PC-9 (cell line): Measurements from ENCODE around the gene AXIN2. TPM values are rescaled to one million over a fixed set of nuclear protein-coding genes. Genes with fewer than 3 reads are reported as not detected.
A peak's percentile ranks its signal among the peaks of the same experiment; 100 is the strongest.

Source experiments
- BruUV-seq: library from RNA; stranded (reverse); fragments of 400-500 nt; replicated peaks from 2 replicates; lab custom pipeline; 2021; lab: Mats Ljungman, UMichigan
- CTCF ChIA-PET: fragments of 300-600 bp; sonication (Branson Sonifier 250); formaldehyde crosslinking; loops from one replicate; lab custom pipeline; 2022; ENCODE audit warnings: antibody characterized with exemption; lab: Charles Lee
- POLR2A ChIA-PET: fragments of 300-600 bp; sonication (Branson Sonifier 250); formaldehyde crosslinking; loops from one replicate; lab custom pipeline; 2022; ENCODE audit warnings: antibody characterized with exemption; ENCODE audit not compliant: unreplicated experiment; lab: Charles Lee
- DNase-seq, 2 experiments: peaks; one replicate each; pipeline versions ENCODE4 v3.0.0 to v3.0.0-alpha.2; 2015 to 2022; ENCODE audit warnings: mixed read lengths in 1 of 2
- H2AFZ ChIP-seq: fragments of 200-600 bp; sonication (generic); 2 replicates; pipeline ENCODE4 v1.8.1; 2017; ENCODE audit warnings: antibody characterized with exemption
- H3F3A ChIP-seq: fragments of 200-600 bp; sonication (generic); 2 replicates; pipeline ENCODE4 v1.8.1; 2017; ENCODE audit warnings: antibody characterized with exemption, mild to moderate bottlenecking, low read depth; ENCODE audit not compliant: insufficient read depth
- H3K27ac ChIP-seq: fragments of 200-600 bp; sonication (generic); 2 replicates; pipeline ENCODE4 v1.6.1; 2016; ENCODE audit warnings: mixed run types
- H3K27me3 ChIP-seq: fragments of 200-600 bp; sonication (generic); 2 replicates; pipeline ENCODE4 v1.6.1; 2016; ENCODE audit warnings: low read depth, mixed run types; ENCODE audit not compliant: insufficient read depth
- H3K36me3 ChIP-seq: fragments of 200-600 bp; sonication (generic); 2 replicates; pipeline ENCODE4 v1.6.1; 2016; ENCODE audit warnings: low read depth, mixed run types
- H3K4me1 ChIP-seq: fragments of 200-600 bp; sonication (generic); replicated peaks from 2 replicates; pipeline ENCODE4 v1.6.1; 2016; ENCODE audit warnings: mixed run types; ENCODE audit not compliant: insufficient read depth
- H3K4me2 ChIP-seq: fragments of 200-600 bp; sonication (generic); 2 replicates; pipeline ENCODE4 v1.6.1; 2017; ENCODE audit warnings: mixed run types
- H3K4me3 ChIP-seq: fragments of 200-600 bp; sonication (generic); 2 replicates; pipeline ENCODE4 v1.6.1; 2016; ENCODE audit warnings: mixed run types
- H3K79me2 ChIP-seq: fragments of 200-600 bp; sonication (generic); 2 replicates; pipeline ENCODE4 v1.6.1; 2017; ENCODE audit warnings: low read depth, mixed run types
- H3K9me2 ChIP-seq: fragments of 200-600 bp; sonication (generic); 2 replicates; pipeline ENCODE4 v1.8.1; 2017; ENCODE audit warnings: mild to moderate bottlenecking; ENCODE audit not compliant: insufficient read depth
- H3K9me3 ChIP-seq: fragments of 200-600 bp; sonication (generic); 2 replicates; pipeline ENCODE4 v1.8.1; 2016; ENCODE audit warnings: low read depth; ENCODE audit not compliant: insufficient read depth
- H4K20me1 ChIP-seq: fragments of 200-600 bp; sonication (generic); 2 replicates; pipeline ENCODE4 v1.8.1; 2017; ENCODE audit not compliant: insufficient read depth
- EZH2 ChIP-seq: fragments of 200-600 bp; sonication (generic); IDR thresholded peaks from 2 replicates; pipeline ENCODE4 v1.8.0; 2017; ENCODE audit warnings: antibody characterized with exemption, low read depth
- intact Hi-C: fragments of 100-400 bp; cut with micrococcal nuclease; formaldehyde crosslinking; loops from one replicate; pipeline ENCODE4 v1.10.0; 2022; ENCODE audit not compliant: unreplicated experiment
- total RNA-seq: library from RNA; stranded (reverse); gene quantifications from 2 replicates; pipeline ENCODE4 v1.2.3, GENCODE V29; 2021
- TF ChIP-seq, protein P1 (sequence below): fragments of 200-600 bp; sonication (generic); conservative IDR thresholded peaks from 2 replicates; pipeline ENCODE4 v1.6.1; 2017; ENCODE audit warnings: mixed run types, antibody characterized with exemption, mild to moderate bottlenecking, moderate library complexity

AXIN2 gene
- total RNA-seq, 1 experiment from 2014 or later = 0.24 TPM

DNA sequence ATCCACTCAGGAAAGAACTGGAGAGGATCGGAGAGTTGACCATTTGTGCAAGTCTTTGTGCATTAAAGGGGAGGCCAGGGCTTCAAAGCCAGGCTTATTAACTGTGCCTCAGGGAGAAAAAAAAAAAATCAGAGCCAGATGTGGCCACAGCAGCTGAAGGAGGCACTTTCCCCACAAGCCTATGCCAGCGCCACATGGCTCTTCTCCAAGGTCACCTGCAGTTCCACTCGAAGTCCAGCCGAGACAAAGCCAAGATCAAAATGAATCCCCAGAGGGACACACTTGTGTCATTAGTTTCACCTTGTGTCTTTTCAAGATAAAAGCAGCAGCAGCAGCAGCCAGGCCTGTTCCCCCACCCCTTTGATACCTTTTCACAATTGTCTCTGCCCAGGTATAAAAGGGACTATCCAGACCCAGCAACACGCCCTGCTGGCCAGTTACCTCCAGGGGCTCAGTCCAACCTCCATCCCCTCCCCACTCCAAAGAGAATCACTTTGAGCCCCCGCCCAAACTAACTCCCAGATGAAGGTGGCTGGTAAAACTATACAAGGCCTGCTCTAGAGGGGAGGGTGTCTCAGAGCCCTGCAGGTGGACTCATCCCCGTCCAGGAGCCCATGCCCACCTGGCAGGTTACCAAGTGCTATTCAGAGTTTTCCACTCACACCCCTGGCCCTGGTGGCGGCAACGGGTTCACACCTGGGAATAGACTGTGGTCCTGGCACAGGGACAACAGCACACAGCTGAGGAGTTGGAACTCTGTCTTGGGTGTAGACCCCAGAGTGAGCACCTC is 29.2 kb downstream of the AXIN2 start:
- no peak overlapping the region for H3K4me2 ChIP-seq

DNA sequence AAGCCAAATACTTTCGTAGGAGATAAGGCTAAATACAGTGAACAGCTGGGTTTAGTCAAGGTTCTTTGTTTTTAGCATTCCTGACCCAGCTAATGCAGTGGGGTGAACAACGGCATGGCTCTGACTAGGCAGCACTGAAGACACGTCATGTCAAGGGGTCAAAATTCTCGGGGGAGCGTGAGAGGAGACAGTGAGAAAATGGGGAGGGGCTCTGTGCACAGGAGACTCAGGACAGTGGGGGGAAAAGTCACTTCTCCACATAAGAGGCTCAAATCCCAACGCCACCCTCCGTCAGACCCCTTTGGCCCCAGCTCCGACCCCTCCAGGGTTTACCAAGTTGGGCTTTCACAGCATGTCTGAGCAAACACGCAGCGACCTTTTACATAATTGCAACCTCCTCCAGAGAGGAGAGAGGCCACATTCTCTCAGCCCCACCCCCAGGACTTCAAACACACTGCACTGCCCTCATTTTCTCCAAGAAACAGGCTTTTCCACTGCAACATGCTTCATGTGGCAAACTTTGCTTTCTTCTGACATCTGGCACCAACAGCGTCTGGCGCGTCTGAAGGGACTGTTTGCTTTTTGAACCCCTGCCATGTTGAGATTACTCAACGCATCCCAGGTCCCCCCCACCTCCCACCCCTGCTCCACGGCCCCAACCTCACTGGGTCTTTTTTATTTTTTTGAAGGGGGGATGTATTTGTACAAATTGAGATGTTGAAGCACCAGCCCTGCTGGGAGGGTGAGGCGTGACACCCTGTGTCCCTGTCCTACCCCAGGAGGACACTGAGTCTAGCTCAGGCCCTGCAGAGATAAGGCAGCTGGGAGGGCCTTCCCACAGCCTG is 30.0 kb downstream of the AXIN2 start:
- Histone ChIP-seq H3K27ac (no peak overlapping the region), H3K4me2 (no peak overlapping the region), H3K79me2 (no peaks in the 10 kb centered on the region), H3K9me3 (no peaks in the 10 kb centered on the region), H3K9me2 (no peaks in the 10 kb centered on the region), H3K27me3 (no peaks in the 10 kb centered on the region), H2AFZ (no peak overlapping the region), H3F3A (no peaks in the 10 kb centered on the region), H3K4me3 (no peak overlapping the region), H3K36me3 (no peaks in the 10 kb centered on the region), H4K20me1 (no peaks in the 10 kb centered on the region), H3K4me1 (peaks cover 7% of the 10 kb centered on the region; the same call in 1 of the 2 replicates)
- intact Hi-C loops = no loop called here
- POLR2A ChIA-PET = interaction anchor here (0.7 kb wide), 1 partner anchor 27 kb away, joined by 3 read pairs; no protein-coding TSS in a partner anchor
- no TSS peak for BruUV-seq
- TF ChIP-seq, protein P1, sequence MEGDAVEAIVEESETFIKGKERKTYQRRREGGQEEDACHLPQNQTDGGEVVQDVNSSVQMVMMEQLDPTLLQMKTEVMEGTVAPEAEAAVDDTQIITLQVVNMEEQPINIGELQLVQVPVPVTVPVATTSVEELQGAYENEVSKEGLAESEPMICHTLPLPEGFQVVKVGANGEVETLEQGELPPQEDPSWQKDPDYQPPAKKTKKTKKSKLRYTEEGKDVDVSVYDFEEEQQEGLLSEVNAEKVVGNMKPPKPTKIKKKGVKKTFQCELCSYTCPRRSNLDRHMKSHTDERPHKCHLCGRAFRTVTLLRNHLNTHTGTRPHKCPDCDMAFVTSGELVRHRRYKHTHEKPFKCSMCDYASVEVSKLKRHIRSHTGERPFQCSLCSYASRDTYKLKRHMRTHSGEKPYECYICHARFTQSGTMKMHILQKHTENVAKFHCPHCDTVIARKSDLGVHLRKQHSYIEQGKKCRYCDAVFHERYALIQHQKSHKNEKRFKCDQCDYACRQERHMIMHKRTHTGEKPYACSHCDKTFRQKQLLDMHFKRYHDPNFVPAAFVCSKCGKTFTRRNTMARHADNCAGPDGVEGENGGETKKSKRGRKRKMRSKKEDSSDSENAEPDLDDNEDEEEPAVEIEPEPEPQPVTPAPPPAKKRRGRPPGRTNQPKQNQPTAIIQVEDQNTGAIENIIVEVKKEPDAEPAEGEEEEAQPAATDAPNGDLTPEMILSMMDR = peak; percentile 14; the same call in 1 of the 2 replicates
- TF ChIP-seq EZH2 = no peak
- CTCF ChIA-PET = no interaction called here
- DNase-seq = peak in 1 of 2 experiments; percentile 25

More for the DNA sequence above, 29.2 kb downstream of the AXIN2 start:
- Histone ChIP-seq H3K36me3 (no peaks in the 10 kb centered on the region), H4K20me1 (no peaks in the 10 kb centered on the region), H3K4me1 (peaks cover 7% of the 10 kb centered on the region; the same call in 1 of the 2 replicates), H3F3A (no peaks in the 10 kb centered on the region), H3K4me3 (no peak overlapping the region), H3K9me3 (no peaks in the 10 kb centered on the region), H3K27ac (no peak overlapping the region), H3K9me2 (no peaks in the 10 kb centered on the region), H2AFZ (no peak overlapping the region), H3K27me3 (no peaks in the 10 kb centered on the region), H3K79me2 (no peaks in the 10 kb centered on the region)
- TF ChIP-seq EZH2 = no peak
- TF ChIP-seq, protein P1 = 0 out of 2 replicates have a peak, but pooled peaks have one; percentile 1
- ChIA-PET CTCF (no interaction called here), POLR2A (no interaction called here)
- DNase-seq = peak in 1 of 2 experiments; percentile 31
- intact Hi-C loops = no loop called here
- BruUV-seq = no TSS peak

DNA sequence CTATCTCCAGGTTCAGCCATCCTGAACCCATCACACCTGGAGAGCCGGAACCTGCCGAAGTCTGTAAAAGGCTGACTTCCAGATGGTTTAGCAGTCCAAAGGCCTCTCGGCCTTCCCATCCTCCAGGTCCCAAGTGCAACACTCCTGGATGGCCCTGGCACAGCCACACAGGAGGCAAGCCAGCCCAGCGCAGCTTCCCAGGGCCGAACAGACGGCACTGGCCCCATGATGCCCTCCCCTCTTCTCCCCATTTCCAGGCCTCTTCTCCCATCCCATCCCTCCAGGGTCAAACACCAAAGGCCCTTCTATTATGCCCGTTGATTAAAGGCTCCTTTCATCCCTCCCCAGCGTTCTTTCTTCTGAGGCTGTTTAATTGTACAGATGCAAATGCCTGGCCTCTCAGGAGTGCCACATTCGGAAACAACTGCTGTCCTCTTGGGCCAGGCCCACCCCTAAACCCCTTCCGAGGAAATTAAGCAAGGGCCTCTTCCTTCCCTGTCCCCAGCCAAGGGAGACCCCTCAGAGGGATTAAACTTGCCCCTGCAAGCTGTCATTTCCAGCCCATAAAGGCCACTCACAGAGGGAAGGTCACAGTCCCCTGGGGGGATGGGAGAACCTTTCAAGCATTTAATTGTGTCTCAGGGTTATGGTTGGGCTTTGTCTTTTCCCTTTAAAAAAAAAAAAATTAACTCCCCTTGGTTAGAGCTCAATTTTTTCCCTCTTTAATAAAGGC is 30.8 kb downstream of the AXIN2 start:
- no peaks in the 10 kb centered on the region for H3K9me3 ChIP-seq
- no peaks in the 10 kb centered on the region for H3K9me2 ChIP-seq
- no peak for TF ChIP-seq EZH2
- TF ChIP-seq, protein P1 = no peak
- H3K36me3 ChIP-seq = no peaks in the 10 kb centered on the region
- H3K4me2 ChIP-seq = no peak overlapping the region
- POLR2A ChIA-PET = interaction anchor here (0.7 kb wide), 1 partner anchor 28 kb away, joined by 3 read pairs; no protein-coding TSS in a partner anchor
- peak in 1 of 2 experiments; percentile 16 for DNase-seq
- no peak overlapping the region for H2AFZ ChIP-seq
- no peaks in the 10 kb centered on the region for H4K20me1 ChIP-seq
- BruUV-seq = no TSS peak
- H3K4me3 ChIP-seq = no peak overlapping the region
- H3F3A ChIP-seq = no peaks in the 10 kb centered on the region
- intact Hi-C loops = no loop called here
- H3K4me1 ChIP-seq = peaks cover 7% of the 10 kb centered on the region; the same call in 1 of the 2 replicates
- no peaks in the 10 kb centered on the region for H3K79me2 ChIP-seq
- H3K27me3 ChIP-seq = no peaks in the 10 kb centered on the region
- CTCF ChIA-PET = no interaction called here
- H3K27ac ChIP-seq = no peak overlapping the region
